GM18867 (cell line): ENCODE measurements around the gene USH2A.

Source experiments
- ATAC-seq: cut with Tn5 transposase; IDR thresholded peaks from one replicate; pipeline ENCODE4 v1.9.1; 2021; ENCODE audit warnings: mild to moderate bottlenecking, moderate library complexity; ENCODE audit not compliant: unreplicated experiment

Gene USH2A

DNA sequence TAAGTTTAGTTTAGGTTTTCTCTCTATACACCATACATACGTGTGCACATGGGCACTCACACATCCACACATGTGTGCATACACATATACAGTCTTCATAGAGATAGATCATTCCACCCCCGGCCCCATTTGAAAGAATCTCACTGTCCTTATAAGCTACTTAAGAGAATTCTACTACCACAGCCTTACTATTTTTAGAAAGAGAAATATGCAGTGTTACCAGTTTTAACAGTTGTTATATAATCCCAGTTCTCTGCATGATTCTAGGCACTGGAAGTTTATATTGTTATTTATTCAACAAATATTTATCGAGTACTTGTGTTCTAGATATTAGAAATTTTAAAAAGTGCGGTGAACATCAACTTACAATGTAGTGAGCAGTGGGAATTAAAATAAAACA lies 814.6 kb downstream of the USH2A start:
- no peak for ATAC-seq

DNA sequence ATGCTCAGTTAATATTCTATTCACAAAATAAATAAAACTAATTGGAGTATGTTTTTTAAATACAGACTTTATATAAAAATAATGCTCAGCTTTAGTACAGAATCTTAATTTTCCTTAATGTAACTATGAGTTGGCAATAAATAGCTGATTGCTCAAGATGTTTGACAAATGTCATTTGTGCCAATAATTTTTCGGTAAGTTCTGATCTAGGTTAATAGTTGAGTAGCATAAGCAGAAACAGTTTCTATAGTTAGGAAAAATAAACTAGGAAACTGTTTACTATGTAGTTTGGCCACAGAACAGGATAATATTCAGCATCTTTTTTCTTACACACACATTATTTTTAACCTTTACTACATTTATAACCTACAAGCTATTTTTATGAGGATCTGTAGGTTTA lies 815.8 kb downstream of the USH2A start:
- no peak for ATAC-seq

- peak; percentile 50 for ATAC-seq
Observed at GRCh38 chr1:215606564-215607168, 816.6 kb downstream of the USH2A start.

DNA sequence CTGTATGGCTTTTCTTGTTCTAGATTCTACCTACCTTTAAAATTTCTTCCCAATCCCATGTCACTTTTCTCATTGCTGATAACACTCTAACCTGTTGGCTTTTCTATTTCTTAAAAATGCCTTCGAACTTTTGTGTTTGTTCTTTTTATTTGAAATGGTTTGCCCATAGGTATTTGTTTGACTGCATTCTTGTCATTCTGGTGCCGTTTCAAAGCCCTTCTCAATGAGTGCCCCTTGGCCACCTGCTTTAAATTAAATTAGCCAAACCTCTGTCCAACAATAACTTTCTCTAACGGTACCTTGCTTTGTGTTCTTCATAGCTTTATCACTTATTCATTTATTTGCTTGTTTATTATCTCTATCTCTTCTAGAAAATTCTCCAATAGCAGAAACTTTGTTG lies 817.2 kb downstream of the USH2A start:
- ATAC-seq = no peak

- ATAC-seq = no peak
Observed at GRCh38 chr1:215605011-215605621, 818.1 kb downstream of the USH2A start.

DNA sequence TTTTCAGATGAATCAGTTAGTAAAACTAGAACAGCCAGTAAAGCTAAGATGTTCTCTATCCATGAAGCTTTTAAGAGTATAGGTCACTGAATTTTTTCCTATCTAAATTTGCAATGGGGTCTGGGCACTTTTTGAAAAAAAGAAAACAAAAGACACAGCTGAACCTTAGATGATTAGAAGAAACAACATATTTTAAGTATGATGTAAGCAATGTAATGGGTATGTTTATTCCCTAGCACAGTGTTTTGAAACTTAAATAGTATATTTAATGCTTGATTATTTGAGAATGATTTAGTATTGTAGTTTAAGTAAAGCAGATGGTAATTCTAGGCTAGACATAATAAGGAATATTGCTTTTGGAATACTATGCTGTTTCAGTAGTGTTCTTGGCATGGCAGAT lies 819.9 kb downstream of the USH2A start:
- ATAC-seq = no peak

DNA sequence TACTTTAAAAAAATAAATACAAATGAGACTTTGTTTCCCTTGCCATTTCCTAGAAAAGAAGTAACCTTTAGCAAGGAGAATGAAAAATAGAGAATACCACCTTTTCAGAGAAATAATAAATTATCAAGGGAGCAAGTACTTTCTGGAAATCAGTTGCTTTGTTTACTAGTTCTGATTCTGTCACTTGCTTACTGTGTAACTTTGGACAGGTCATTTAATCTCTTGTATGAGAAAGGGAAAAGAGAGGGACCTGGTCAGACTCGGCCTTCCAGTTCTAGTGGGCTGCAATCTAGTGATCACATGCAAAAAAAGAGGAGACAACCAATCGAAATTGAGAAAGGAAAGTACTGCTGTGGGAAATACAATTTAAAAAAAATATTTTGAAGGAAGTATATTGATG lies 822.0 kb downstream of the USH2A start:
- no peak for ATAC-seq

DNA sequence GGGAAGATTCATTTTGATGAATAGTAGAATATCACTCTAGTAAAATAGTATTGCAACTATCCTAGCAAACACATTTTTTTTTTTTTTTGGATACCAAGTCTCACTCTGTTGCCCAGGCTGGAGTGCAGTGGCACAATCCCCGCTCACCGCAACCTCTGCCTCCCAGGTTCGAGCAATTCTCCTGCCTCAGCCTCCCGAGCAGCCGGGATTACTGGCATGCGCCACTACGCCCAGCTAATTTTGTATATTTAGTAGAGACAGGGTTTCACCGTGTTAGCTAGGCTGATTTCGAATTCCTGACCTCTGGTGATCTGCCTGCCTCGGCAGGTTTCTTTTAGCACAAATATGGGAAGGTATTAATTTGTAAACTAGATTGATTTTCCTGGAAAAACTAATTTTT lies 822.4 kb downstream of the USH2A start:
- ATAC-seq = no peak

GRCh38 chr1:215600258-215600792 lies 822.9 kb downstream of the USH2A start:
- no peak for ATAC-seq

- ATAC-seq = no peak
Observed at GRCh38 chr1:215599418-215600074, 823.7 kb downstream of the USH2A start.

GRCh38 chr1:215597961-215598360 lies 825.3 kb downstream of the USH2A start:
- no peak for ATAC-seq

GRCh38 chr1:215595231-215595630 lies 828.0 kb downstream of the USH2A start:
- ATAC-seq = no peak

GRCh38 chr1:215594640-215595039 lies 828.6 kb downstream of the USH2A start:
- no peak for ATAC-seq

DNA sequence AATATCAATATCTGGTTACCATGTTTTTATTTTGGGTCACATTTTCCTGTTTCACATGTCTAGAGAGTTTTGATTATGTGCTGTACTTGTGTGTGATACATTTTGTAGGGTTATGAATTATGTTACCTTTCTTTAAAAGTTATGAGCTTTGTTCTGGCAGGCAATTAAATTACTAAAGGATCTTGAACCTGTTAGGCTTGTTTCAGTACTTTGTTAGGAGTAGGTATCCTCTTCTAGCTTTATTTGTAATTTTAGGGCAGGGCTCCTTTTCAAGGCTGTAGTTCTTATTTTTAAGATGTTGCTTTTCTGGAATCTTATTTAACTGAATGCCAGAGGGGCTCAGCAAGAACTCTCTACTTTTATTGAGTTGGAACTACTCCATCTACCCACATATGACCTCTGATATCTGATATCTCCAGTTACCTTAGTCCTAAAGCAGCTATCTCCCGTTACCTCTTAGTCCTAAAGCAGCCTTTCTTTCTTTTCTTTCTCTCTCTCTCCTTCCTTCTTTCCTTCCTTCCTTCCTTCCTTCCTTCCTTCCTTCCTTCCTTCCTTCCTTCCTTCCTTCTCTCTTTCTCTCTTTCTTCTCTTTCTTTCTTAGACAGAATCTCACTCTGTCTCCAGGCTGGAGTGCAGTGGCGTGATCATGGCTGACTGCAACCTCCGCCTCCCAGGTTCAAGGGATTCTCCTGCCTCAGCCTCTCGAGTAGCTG lies 832.3 kb downstream of the USH2A start:
- no peak for ATAC-seq

DNA sequence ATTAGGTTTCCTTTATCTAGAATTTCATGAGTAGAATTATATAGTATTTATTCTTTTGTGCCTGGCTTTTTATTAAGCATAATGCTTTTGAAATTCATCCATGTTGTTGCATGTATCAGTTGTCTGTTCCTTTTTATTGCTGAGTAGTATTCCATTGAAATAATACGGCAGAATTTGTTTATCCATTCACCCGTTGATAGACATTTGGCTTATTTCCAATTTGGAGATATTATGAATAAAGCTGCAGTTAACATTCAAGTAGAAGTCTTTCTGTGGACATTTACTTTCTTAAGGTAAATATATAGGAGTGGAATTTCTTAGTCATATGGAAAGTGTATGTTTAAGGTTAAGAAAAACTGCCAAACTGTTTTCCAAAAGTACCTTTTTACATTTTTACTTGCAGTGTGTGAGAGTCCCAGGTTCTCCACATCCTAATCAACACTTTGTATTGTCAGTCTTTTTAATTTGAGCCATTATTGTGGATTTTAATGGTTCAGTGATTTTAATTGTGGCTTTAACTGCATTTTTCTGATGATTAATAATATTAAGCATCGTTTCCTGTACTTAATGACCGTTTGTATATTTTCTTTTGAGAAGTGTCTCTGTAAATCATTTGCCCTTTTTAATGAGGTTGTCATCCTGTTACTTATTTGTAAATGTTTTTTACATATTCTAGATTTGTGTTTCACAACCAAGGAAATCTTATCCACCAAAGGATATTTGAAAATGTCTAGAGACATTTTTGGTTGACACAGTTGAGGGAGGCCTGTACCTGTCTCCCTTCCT lies 833.4 kb downstream of the USH2A start:
- no peak for ATAC-seq

GRCh38 chr1:215584389-215584788 lies 838.9 kb downstream of the USH2A start:
- ATAC-seq = peak; percentile 52

- ATAC-seq = peak; percentile 68
Observed at GRCh38 chr1:215583185-215583749, 840.0 kb downstream of the USH2A start.

- ATAC-seq = no peak
Observed at GRCh38 chr1:215581896-215582295, 841.4 kb downstream of the USH2A start.
